GM12892 (cell line): ENCODE measurements around the gene CDH13.

Experiments used
- POLR2A ChIP-seq: IDR thresholded peaks from 2 replicates; pipeline ENCODE4 v1.6.1; 2011; ENCODE audit warnings: low read depth, low read length, control low read depth
- TAF1 ChIP-seq: IDR thresholded peaks from 2 replicates; pipeline ENCODE4 v1.6.1; 2011; ENCODE audit warnings: low read depth, mild to moderate bottlenecking, control low read depth, low read length, borderline replicate concordance

GRCh38 chr16:83721676-83722075 lies 1094.9 kb downstream of the CDH13 start:
- TF ChIP-seq POLR2A (no peak), TAF1 (no peak)
